Measurements from ENCODE around the gene PRPS1. TPM values are rescaled to one million over a fixed set of nuclear protein-coding genes. Genes with fewer than 3 reads are reported as not detected.

The PRPS1 gene
- total and polyA plus RNA-seq, 9 of the 15 experiments (the other 6 are each of a cell fraction or from before 2014, with no cell fraction given) = 47.8 to 175 (median 79.6) TPM

- Histone ChIP-seq H2AFZ (ENCODE audit: low read depth, low read length) (no peak overlapping the region), H3K4me2 (ENCODE audit: insufficient read depth, low read length) (no peak overlapping the region), H3K9me3 (replicated peaks; ENCODE audit: control insufficient read depth, insufficient read depth, low read depth, low read length) (no peaks in the 10 kb centered on the region), H4K20me1 (replicated peaks; ENCODE audit: control insufficient read depth, insufficient read depth, low read length) (0 out of 2 replicates have a peak, but pooled peaks cover 3% of the 10 kb centered on the region), H3K9me1 (ENCODE audit: control insufficient read depth, insufficient read depth, low read length) (no peaks in the 10 kb centered on the region), H3K4me3 (no peak overlapping the region), H3K36me3 (ENCODE audit: control insufficient read depth, insufficient read depth, low read length) (no peaks in the 10 kb centered on the region), H3K27ac (ENCODE audit: extremely low read depth, low read depth, low read length) (no peak overlapping the region), H3K9ac (ENCODE audit: insufficient read depth in 1 of 2, low read depth in 2 of 2, low read length in 2 of 2) (no peak overlapping the region), H3K27me3 (ENCODE audit: control insufficient read depth in 2 of 2, insufficient read depth in 2 of 2, low read length in 2 of 2) (peaks cover 2 to 34% of the 10 kb centered on the region in 2 experiments; a peak in 3 of 5 replicates), H3K79me2 (ENCODE audit: control insufficient read depth, insufficient read depth, low read length) (no peaks in the 10 kb centered on the region), H3K4me1 (replicated peaks in 1 of 2; ENCODE audit: control insufficient read depth in 2 of 2, insufficient read depth in 2 of 2, low read length in 2 of 2) (peaks cover 0 to 4% of the 10 kb centered on the region in 2 experiments; a peak in 2 of 5 replicates)
- in situ Hi-C loops (cut with MboI) = no loop called here
- no peak for TF ChIP-seq SIX5 (IDR thresholded peaks at IDR 0.05; ENCODE audit: borderline replicate concordance in 1 of 2, insufficient read depth in 1 of 2, low read depth in 1 of 2, low read length in 2 of 2)
- no peak for TF ChIP-seq ZNF592 (IDR thresholded peaks at IDR 0.05)
- no peak for TF ChIP-seq ERF (CRISPR knock-in tag; IDR thresholded peaks at IDR 0.05)
- TF ChIP-seq ZNF165 (CRISPR knock-in tag; IDR thresholded peaks at IDR 0.05; ENCODE audit: borderline replicate concordance) = no peak
- no peak for TF ChIP-seq SREBF1 (IDR thresholded peaks at IDR 0.05; ENCODE audit: borderline replicate concordance, low read depth, low read length)
- no peak for TF ChIP-seq TCF7L2 (IDR thresholded peaks at IDR 0.05; ENCODE audit: low read depth, low read length)
- no peak for TF ChIP-seq PTRF (tag; IDR thresholded peaks at IDR 0.05)
- no peak for DNase-seq (ENCODE audit: extremely low read depth in 1 of 4, low spot score in 3 of 4)
- no peak for ATAC-seq
- no peak for FAIRE-seq
- intact Hi-C loops (cut with micrococcal nuclease) = no loop called here
- ChIA-PET POLR2A (interaction anchor here (0.6 kb wide), 1 partner anchor 47 kb away, joined by 3 read pairs; no protein-coding TSS in a partner anchor), CTCF (ENCODE audit: low intra/inter-chr PET ratio) (no interaction called here)
- WGBS (ENCODE audit: insufficient coverage, low coverage, missing lambda C conversion rate) = 0% methylated on average over 4 of the region's 4 CpGs
- BruUV-seq (replicated peaks) = no TSS peak
These were observed 31.7 kb upstream of the PRPS1 start for GRCh38 chrX:107596651-107597050.
